Mucosa of descending colon (tissue), 3 donors: ENCODE data around the gene ZNF136. TPM values are rescaled to one million over a fixed set of nuclear protein-coding genes. Genes with fewer than 3 reads are reported as not detected.

ENCODE experiments used
- ATAC-seq: fragments of 200-7000 bp; cut with Tn5 transposase; one replicate; pipeline ENCODE4 v1.9.1; 2020; ENCODE audit warnings: mild to moderate bottlenecking, moderate library complexity
- DNase-seq, 3 donors: peaks; one replicate each; pipeline ENCODE4 v3.0.0-alpha.2; 2020
- H3K36me3 ChIP-seq: fragments of 200-600 bp; one replicate; pipeline ENCODE4 v1.8.0; 2021; ENCODE audit warnings: low read depth, mild to moderate bottlenecking
- H3K4me1 ChIP-seq: fragments of 200-600 bp; one replicate; pipeline ENCODE4 v1.8.0; 2021; ENCODE audit warnings: low read depth, mild to moderate bottlenecking
- H3K4me3 ChIP-seq: fragments of 200-600 bp; one replicate; pipeline ENCODE4 v1.8.0; 2021; ENCODE audit warnings: mild to moderate bottlenecking
- H3K9me3 ChIP-seq: fragments of 200-600 bp; one replicate; pipeline ENCODE4 v1.8.0; 2021; ENCODE audit warnings: mild to moderate bottlenecking
- CTCF ChIP-seq: fragments of 200-600 bp; IDR thresholded peaks from one replicate; pipeline ENCODE4 v1.8.0; 2022; ENCODE audit warnings: antibody characterized with exemption, mild to moderate bottlenecking
- intact Hi-C, 2 donors: fragments of 100-400 bp; cut with DNase I in 1 of 2; cut with micrococcal nuclease in 1 of 2; formaldehyde crosslinking; loops; one replicate each; pipeline versions ENCODE4 v1.11.0 to v1.11.1; 2022; cut with DNase I, micrococcal nuclease
- total RNA-seq, 3 donors: library from RNA; stranded (reverse); fragmentation: NEBNext Ultra II Directional in 2 of 3; extraction: Animal tissue kit (Norgen Biotek cat#: 25700) in 2 of 3; gene quantifications; one replicate each; pipeline versions ENCODE4 v1.2.1 to v1.2.4, GENCODE V29; 2021 to 2023
- donor health status: DM: no; HTN: no; CAD: no; lungs with moderate emphysema.
- donor health status: DM: no; HTN: no; CAD: no.
- donor health status: DM: no; HTN: yes; CAD: no.

ZNF136 gene
- total RNA-seq, 3 donors from 2014 or later, result 6.3 to 12.1 (median 8.7) TPM

GRCh38 chr19:12145348-12145747, 17.5 kb upstream of the ZNF136 start:
- DNase-seq (no peak), ATAC-seq (no peak)
- Histone ChIP-seq H3K4me3 (no peak overlapping the region), H3K9me3 (peaks cover 16% of the 10 kb centered on the region), H3K4me1 (peaks cover 10% of the 10 kb centered on the region), H3K36me3 (peaks cover 5% of the 10 kb centered on the region)
- TF ChIP-seq CTCF, result no peak
- intact Hi-C loops, result loop anchor here (10.0 kb wide), 2 partner anchors 91 to 261 kb away; partner anchors contain the start of genes ZNF878 (in 2 of the 2) and ZNF69 (in 1 of the 2)

- no peaks in the 10 kb centered on the region for H3K36me3 ChIP-seq
- no peak overlapping the region for H3K4me3 ChIP-seq
- TF ChIP-seq CTCF, result no peak
- H3K4me1 ChIP-seq, result no peaks in the 10 kb centered on the region
- intact Hi-C loops, result no loop called here
- H3K9me3 ChIP-seq, result no peaks in the 10 kb centered on the region
- DNase-seq (no peak), ATAC-seq (no peak)
These were observed 7.5 kb upstream of the ZNF136 start for GRCh38 chr19:12155324-12155860.

- TF ChIP-seq CTCF, result no peak
- no peaks in the 10 kb centered on the region for H3K4me1 ChIP-seq
- no peaks in the 10 kb centered on the region for H3K9me3 ChIP-seq
- intact Hi-C loops, result no loop called here
- peak within 1 kb of the TSS; percentile 42 for H3K4me3 ChIP-seq
- DNase-seq, result peak; percentile 85 to 87 (median 85)
- H3K36me3 ChIP-seq, result no peaks in the 10 kb centered on the region
- peak; percentile 98 for ATAC-seq
These were observed 6.5 kb upstream of the ZNF136 start, which contains the start of gene ZNF625 for GRCh38 chr19:12156223-12157058. TSS of gene ZNF625 (minus strand) at chr19:12156734. CDS start at chr19:12156558, 176 bp downstream.

GRCh38 chr19:12159773-12160414, 3.0 kb upstream of the ZNF136 start:
- ATAC-seq, result no peak
- H3K9me3 ChIP-seq, result no peaks in the 10 kb centered on the region
- intact Hi-C loops, result no loop called here
- no peaks in the 10 kb centered on the region for H3K36me3 ChIP-seq
- no peak overlapping the region for H3K4me3 ChIP-seq
- H3K4me1 ChIP-seq, result peaks cover 5% of the 10 kb centered on the region
- no peak for TF ChIP-seq CTCF
- no peak for DNase-seq

- ATAC-seq, result peak; percentile 7
- H3K4me3 ChIP-seq, result no peak overlapping the region
- intact Hi-C loops, result no loop called here
- H3K4me1 ChIP-seq, result peaks cover 8% of the 10 kb centered on the region
- H3K9me3 ChIP-seq, result no peaks in the 10 kb centered on the region
- no peak for DNase-seq
- H3K36me3 ChIP-seq, result no peaks in the 10 kb centered on the region
- no peak for TF ChIP-seq CTCF
These were observed 399 bp upstream of the ZNF136 start for GRCh38 chr19:12162513-12162881.
